Left renal cortex interstitium (tissue), 4 donors: ENCODE data around the gene ANKRD11. TPM values are rescaled to one million over a fixed set of nuclear protein-coding genes. Genes with fewer than 3 reads are reported as not detected.
"Not testable (repeated sequence)": the region's sequence is repeated elsewhere in the genome, so short reads cannot be mapped to it uniquely, and the experiment has no call there.

Source experiments
- DNase-seq, 4 donors: peaks; one replicate each; pipeline ENCODE4 v3.0.0-alpha.2; 2013; ENCODE audit warnings: low read depth in 4 of 4, low spot score in 2 of 4, missing footprints in 1 of 4
- polyA plus RNA-seq, 4 donors: library from polyadenylated mRNA; unstranded; fragments of 120-200 nt; gene quantifications; one replicate each; pipeline ENCODE4 v1.2.1, GENCODE V29; 2013; ENCODE audit not compliant: insufficient read length in 4 of 4

Gene ANKRD11
- polyA plus RNA-seq, 4 donors, result 80.8 to 129 (median 102) TPM

DNA sequence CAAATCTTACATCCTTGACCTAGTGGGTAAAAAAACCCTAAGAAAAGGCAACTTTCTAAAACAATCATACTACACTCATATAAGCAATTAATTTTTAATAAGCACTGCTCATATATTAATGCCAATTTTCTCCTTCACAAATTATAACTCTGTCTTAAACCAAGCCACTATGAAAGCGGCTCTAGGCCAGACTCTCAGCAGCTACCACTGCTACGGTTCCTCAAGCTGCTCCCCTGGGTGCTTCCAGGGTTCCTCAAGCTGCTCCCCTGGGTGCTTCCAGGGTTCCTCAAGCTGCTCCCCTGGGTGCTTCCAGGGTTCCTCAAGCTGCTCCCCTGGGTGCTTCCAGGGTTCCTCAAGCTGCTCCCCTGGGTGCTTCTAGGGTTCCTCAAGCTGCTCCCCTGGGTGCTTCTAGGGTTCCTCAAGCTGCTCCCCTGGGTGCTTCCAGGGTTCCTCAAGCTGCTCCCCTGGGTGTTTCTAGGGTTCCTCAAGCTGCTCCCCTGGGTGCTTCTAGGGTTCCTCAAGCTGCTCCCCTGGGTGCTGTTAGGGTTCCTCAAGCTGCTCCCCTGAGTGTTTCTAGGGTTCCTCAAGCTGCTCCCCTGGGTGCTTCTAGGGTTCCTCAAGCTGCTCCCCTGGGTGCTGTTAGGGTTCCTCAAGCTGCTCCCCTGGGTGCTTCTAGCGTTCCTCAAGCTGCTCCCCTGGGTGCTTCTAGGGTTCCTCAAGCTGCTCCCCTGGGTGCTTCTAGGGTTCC, 35.8 kb downstream of the ANKRD11 start:
- not testable (repeated sequence) for DNase-seq

- DNase-seq, result no peak
Measured at GRCh38 chr16:89453501-89454321, 36.6 kb downstream of the ANKRD11 start.

- DNase-seq, result no peak
Measured at GRCh38 chr16:89452925-89453324, 37.4 kb downstream of the ANKRD11 start.

GRCh38 chr16:89452241-89452640, 38.1 kb downstream of the ANKRD11 start:
- no peak for DNase-seq

- DNase-seq, result no peak
Measured at GRCh38 chr16:89450537-89450936, 39.8 kb downstream of the ANKRD11 start.

DNA sequence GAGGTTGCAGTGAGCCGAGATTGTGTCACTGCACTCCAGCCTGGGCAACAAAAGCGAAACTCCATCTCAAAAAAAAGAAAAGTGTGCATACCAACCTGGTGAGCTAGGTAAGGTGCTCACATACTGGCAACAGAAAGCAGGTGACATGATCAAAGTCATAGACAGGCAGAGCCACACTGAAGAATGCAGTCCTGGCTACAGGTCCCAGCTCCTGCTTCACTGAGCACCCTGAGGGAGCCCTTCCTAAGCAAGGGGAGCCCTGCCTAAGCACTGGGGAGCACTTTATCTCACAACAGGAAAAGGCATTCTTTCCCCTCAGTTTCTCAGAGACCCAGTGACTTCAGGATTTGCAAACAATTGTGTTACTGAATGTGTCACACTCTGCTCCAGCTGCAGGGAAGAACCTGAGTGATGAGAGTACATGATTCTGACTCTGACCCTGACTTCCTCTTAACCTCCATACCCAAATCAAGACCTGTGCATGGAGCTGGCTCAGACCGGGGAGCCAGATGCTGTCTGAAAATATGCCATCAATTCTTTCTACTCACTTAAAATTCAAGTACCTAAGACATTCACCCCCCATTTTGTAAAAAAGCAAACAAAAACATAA, 40.5 kb downstream of the ANKRD11 start:
- DNase-seq, result no peak

DNA sequence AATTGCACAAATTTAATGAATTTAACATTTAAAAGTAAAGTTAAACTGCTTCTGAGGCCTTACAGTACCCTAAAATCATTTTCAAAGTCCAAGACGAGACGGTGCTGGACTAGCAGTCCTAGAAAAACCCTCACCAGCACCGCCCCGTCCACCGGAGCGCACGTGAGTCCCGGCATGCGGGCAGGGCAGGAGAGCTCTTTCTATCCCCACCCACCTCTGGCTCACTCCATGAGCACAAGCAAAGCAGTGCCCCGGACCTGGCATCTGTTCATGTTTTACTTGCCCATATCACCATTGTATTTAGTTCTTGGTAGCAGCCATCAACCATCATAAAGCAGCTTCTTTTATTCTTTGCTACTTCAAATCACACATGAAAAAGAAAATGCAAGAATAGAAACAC, 41.7 kb downstream of the ANKRD11 start:
- DNase-seq, result no peak

- DNase-seq, result no peak
Measured at GRCh38 chr16:89446975-89447293, 43.4 kb downstream of the ANKRD11 start.

- DNase-seq, result no peak
Measured at GRCh38 chr16:89446136-89446974, 44.0 kb downstream of the ANKRD11 start.

- DNase-seq, result no peak
Measured at GRCh38 chr16:89445166-89445565, 45.2 kb downstream of the ANKRD11 start.

DNA sequence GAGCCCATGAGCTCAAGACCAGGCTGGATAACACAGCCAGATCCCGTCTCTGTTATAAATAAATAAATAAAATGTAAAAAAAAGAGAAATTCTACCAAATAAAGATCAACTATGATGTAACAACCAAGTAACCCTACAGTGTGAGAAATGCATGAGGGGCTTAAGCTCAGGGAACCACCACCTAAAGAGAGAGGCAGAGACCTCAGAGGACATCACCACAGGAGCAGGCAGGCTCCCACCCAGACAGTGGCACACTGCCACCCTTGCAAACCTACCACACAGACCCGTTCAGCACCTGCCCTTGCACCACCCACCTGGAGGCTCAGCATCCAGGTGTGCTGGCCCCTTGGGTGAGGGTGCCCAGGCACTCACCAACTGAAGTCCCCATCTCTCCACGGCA, 45.6 kb downstream of the ANKRD11 start:
- DNase-seq, result no peak

- DNase-seq, result no peak
Measured at GRCh38 chr16:89444151-89444723, 46.1 kb downstream of the ANKRD11 start.

DNA sequence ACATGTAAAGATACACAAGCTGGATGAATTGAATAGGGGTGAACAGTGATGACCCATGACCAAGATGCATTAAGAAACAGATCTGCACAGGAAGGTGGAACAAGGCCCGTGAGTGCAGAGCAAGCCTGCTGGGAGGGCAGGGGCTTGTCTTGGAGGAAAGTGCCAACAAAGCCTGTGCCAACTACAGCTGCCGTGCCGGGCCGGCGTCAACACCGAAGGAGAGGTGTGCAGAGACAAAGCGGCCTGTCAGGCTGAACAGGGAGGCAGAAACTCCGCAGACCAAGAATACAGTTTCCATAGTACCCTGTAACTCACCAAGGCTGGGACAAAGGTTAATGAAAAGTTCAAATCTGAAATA, 46.7 kb downstream of the ANKRD11 start:
- no peak for DNase-seq

GRCh38 chr16:89442990-89443726, 47.2 kb downstream of the ANKRD11 start:
- DNase-seq, result no peak

DNA sequence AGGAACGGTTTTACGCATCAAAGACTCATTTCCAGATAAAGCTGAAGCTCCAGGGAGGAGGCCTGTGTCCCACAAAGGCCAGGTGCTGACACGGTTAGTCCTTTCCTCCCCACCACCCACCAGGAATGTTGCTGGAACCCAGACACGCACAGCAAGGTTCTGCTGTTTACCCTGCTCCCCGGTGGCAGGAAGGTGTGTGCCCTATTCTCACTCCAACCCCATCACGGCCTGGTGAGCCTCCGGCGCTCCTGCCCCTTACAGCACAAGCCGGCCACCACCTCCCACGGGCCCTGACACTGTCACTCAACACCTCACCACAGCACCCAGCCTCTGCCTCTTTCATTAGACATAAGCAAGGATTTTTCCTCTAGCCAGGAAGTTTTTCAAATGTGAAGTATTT, 47.8 kb downstream of the ANKRD11 start:
- no peak for DNase-seq

- no peak for DNase-seq
Measured at GRCh38 chr16:89439659-89440058, 50.7 kb downstream of the ANKRD11 start.

GRCh38 chr16:89437991-89438390, 52.4 kb downstream of the ANKRD11 start:
- DNase-seq, result no peak

DNA sequence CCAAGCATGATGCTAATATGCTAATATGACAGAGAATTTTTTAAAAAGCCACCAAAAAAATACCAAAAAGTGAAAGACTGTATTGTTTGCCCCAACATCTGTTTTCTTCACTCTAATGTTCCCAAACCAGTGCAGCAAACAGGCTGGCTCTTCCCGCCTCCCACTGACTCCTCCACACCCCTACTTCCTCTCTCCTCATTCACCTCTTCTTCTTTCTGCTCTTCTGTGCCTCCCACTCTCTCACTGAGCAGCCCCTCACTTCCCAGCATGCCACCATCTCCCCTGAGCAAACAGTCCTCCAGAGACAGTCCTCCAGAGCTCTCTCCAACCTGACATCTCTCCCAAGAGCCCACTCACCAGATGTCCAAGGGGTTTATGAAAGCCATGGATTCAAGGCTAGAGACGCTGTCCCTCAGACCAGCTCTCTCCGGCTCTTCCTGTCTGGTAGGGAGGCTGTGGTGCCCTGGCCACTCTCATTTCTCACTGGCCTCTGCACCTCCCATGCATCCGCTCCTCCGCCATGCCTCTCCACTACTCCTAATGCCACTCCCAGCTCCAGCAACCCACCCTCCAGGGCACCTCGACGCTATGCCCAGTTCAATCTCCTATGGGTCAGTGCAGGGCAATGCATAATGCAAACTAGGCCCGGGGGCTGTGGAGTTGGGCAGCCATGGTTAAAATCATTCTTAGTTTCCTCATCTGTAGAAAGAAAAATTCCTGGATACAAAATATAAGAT, 52.9 kb downstream of the ANKRD11 start:
- DNase-seq, result no peak

DNA sequence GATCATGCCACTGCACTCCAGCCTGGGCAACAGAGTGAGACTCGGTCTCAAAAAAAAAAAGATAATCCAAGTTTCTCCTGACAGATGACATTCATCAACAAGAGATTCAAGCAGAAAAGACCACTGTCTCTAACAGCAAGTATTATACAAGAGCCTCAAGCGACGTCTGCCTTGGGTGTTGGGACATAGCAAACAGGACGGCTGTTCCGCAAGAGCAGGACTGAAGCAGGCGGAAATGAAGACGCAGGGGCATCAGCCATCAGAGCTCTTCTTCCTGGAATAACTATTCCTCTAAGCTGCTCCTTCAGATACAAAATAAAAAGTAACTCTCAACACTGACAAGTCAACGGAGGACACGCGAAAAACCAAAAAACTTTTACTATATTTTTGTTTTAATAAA, 54.0 kb downstream of the ANKRD11 start:
- no peak for DNase-seq
